HG02970 (cell line): ENCODE results near the gene RET.

Source experiments
- ATAC-seq: cut with Tn5 transposase; IDR thresholded peaks from one replicate; pipeline ENCODE4 v1.9.1; 2021; ENCODE audit warnings: mild to moderate bottlenecking, moderate library complexity, moderate number of reproducible peaks; ENCODE audit not compliant: unreplicated experiment, low FRiP score

RET gene

DNA sequence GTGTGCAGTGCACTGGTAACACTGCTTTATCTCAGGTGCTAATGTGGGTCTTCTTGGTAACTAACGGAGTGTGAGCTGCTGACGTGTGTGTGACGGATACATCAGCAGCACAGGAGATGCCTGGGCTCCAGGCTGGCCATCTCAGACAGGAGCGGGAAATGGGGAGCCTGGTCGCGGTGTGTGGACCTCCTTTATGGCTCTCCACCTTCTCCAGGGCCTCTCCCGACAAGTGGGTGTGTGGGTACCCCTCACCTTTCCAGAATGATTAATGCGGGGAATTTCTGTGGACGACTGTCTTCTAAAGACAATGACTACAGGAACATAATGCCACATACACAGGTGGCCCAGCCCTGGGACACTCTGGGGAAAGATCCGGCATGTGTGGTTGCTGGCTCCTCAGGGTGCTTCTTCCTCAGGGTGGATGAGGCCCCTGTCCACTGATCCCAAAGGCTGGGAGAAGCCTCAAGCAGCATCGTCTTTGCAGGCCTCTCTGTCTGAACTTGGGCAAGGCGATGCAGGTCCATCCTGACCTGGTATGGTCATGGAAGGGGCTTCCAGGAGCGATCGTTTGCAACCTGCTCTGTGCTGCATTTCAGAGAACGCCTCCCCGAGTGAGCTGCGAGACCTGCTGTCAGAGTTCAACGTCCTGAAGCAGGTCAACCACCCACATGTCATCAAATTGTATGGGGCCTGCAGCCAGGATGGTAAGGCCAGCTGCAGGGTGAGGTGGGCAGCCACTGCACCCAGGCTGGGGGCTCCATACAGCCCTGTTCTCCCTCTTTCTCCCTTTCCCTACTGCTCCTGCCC is 41.1 kb downstream of the RET start:
- ATAC-seq: no peak

DNA sequence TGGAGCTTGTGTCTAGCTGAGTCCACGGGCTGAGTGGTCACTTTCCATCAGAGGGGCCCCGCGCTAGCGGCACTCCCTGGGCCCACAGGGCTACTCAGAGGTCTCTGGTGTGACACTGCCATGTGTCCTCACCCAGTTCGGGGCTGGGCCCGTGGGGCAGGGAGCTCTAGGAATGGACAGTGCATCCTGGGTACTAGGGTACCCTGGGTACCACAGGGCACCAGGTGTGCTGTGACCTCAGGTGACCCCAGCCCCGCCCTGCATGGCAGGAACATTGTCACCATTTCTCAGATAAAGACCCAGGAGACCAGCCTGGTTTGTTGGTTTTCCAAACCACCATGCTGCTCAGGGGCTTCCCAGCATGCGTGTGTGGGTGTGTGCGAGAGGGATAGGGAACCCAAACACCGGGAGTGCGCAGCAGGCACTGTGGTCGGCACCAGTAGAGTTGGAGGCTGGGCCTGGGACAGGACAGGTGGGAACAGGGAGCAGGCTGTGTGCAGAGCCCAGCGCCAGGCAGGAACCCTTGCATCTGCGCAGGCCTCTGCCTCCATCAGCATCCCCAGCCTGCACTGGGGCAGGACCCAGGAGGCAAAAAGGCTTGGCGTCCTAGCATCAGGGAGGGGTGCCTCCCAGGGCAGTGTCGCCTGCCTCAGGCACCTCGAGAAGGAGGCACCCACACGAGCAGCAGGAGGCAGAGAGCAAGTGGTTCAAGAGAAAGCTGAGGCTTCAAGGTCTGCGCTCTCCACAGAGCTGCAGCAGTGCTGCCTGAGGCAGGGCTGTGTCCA is 42.0 kb downstream of the RET start:
- no peak for ATAC-seq

GRCh38 chr10:43119416-43120115 is 42.7 kb downstream of the RET start:
- no peak for ATAC-seq

DNA sequence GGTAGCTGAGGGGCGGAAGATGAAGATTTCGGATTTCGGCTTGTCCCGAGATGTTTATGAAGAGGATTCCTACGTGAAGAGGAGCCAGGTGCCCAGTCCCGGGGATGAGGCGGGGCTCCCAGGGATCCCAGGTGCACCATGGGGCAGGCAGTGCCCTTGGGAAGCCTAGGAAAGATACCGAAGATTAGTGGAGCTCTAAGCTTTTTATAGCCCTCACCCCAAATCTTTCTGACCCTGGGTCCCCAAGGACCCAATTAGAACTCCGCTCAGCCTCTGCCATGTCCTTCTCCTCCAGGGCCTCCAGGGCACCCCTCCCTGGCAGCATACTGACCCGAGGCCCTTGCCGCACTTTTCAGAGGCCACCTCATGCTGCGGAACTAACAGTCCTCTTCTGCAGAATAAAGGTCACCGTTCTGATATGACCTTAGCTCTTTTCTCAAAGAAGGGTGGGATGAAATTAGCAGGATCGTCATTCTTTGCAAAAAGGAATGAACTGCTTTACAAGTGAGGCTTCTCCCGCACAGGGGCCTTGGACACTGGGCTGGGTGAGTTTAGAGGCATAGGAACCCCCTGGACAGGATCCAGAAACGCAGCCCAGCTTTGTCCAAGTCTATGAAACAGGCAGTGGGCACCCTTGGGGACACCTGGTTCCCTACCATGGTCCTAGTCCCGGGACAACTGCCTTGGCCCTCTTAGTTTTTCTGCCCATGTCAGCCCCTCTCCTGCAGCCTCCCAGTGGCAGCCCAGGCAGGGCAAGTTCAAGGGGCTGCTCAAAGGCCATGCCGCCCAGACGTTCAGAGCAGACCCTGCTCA is 43.5 kb downstream of the RET start:
- ATAC-seq: no peak

DNA sequence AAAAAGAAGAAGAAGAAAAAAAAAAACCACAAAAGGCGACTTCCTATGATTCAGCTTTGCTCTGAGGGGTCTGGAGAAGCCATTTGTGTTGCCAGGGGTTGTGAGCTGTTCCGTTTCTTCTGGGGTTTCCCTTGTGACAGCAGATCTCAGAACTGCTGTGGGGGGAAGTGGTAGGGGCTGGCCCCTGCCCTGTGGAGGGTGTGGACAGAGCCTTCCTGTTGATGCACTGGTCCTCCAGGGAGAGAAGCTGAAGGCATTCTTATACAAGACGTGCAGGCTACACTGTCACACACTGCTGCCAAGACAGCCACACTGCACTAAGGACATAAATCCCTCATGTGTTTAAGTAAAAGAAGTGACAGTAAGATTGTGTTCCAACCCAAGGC is 44.1 kb downstream of the RET start:
- peak; percentile 81 for ATAC-seq

- no peak for ATAC-seq
Measured at GRCh38 chr10:43121444-43121843, 44.6 kb downstream of the RET start.

GRCh38 chr10:43122096-43122495 is 45.2 kb downstream of the RET start:
- no peak for ATAC-seq

DNA sequence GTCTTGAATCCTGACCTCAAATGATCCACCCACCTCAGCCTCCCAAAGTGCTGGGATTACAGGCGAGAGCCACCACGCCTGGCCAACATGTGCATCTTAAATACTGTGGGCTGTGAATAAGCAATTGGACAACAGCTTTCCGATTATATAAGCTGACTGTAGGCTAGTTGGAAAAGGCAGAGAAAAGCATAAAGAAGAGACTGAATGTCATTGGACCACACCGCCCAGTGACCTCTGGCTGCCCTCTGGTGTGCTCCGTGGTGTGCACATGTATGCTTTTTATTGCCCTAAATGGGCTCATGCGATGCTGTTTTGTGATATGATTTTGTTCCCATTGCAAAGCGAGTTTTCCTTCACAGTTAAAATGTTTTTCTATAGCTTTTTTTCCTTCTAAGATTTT is 46.0 kb downstream of the RET start:
- ATAC-seq: no peak

GRCh38 chr10:43123361-43124093 is 46.7 kb downstream of the RET start:
- no peak for ATAC-seq

- no peak for ATAC-seq
Measured at GRCh38 chr10:43124094-43124521, 47.2 kb downstream of the RET start.

DNA sequence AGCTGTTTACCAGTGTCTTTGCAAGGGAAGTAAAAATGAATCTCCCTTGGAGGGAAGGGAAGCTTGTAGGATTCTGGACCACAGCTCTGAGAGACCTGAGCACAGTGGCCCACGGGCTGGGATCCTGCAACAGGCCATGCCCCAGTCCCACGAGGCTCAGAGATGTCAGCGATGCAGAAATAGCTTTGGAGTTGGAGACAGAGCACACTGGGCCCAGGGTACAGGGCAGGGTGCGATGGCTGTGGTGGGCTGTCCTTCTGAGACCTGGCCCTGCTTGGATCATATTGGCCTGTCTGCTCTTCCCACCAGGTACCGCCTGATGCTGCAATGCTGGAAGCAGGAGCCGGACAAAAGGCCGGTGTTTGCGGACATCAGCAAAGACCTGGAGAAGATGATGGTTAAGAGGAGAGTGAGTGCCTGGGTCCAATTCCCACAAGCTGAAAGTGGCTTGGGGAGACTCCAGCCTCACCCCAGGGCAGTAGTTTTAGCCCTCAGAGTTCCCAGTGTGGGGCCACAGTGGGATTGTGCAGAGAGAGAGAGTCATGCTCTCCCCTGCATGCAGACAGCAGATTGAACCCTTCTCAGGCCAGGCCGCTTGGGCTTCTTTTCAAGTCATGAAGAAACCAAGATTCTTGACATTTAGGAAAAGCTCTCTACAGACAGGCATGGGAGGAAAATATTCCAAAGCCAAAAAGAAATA is 47.9 kb downstream of the RET start:
- ATAC-seq: no peak

GRCh38 chr10:43125274-43125845 is 48.5 kb downstream of the RET start:
- no peak for ATAC-seq

- ATAC-seq: no peak
Measured at GRCh38 chr10:43125881-43126731, 49.2 kb downstream of the RET start.

- ATAC-seq: no peak
Measured at GRCh38 chr10:43126759-43127424, 50.0 kb downstream of the RET start.

GRCh38 chr10:43127442-43127841 is 50.6 kb downstream of the RET start:
- ATAC-seq: no peak

DNA sequence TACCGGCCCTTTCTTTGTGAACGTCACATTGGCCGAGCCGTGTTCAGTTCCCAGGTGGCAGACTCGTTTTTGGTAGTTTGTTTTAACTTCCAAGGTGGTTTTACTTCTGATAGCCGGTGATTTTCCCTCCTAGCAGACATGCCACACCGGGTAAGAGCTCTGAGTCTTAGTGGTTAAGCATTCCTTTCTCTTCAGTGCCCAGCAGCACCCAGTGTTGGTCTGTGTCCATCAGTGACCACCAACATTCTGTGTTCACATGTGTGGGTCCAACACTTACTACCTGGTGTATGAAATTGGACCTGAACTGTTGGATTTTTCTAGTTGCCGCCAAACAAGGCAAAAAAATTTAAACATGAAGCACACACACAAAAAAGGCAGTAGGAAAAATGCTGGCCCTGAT is 51.5 kb downstream of the RET start:
- ATAC-seq: no peak

GRCh38 chr10:43128958-43129706 is 52.3 kb downstream of the RET start:
- no peak for ATAC-seq
